Measurements from ENCODE around the gene TMEM190. TPM values are rescaled to one million over a fixed set of nuclear protein-coding genes. Genes with fewer than 3 reads are reported as not detected.

Gene TMEM190
- total and polyA plus RNA-seq, 2 experiments from 2014 or later: 6.6 TPM; not detected in 1

DNA sequence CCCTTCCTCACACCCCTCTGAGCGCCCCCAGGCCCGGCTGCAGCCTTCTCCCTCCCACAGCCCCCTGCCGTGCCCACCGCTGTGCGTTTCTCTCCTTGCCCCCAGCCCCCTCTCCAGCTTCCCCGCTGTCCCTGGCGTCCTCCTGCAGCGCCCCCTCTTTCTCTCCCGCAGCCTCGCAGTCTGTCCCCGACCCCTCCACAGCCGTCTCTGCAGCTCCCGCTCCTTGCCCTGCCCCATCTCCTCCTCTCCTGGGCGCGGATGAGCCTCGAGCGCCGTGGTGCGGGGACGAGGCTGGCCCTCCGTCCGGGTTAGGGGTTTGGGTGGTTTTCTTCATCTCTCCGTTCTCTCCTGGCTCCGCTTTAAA is 35.9 kb upstream of the TMEM190 start:
- peak; percentile 71 for DNase-seq (ENCODE audit: low spot score)
- Histone ChIP-seq H2AFZ (no peak overlapping the region), H3K27me3 (no peaks in the 10 kb centered on the region), H3K4me1 (ENCODE audit: insufficient read depth) (no peaks in the 10 kb centered on the region), H3K9me3 (ENCODE audit: low read depth) (no peaks in the 10 kb centered on the region), H4K20me1 (ENCODE audit: insufficient read depth, poor library complexity, severe bottlenecking) (peaks cover 5% of the 10 kb centered on the region), H3K9me2 (replicated peaks; ENCODE audit: insufficient read depth) (no peaks in the 10 kb centered on the region), H3K4me3 (peak overlapping the region; percentile 66), H3K36me3 (replicated peaks; ENCODE audit: insufficient read depth, low read depth) (no peaks in the 10 kb centered on the region), H3K4me2 (peak overlapping the region; percentile 94), H3K79me2 (peaks cover 16% of the 10 kb centered on the region), H3K27ac (peak overlapping the region; percentile 85)
- no peak for TF ChIP-seq EZH2 (IDR thresholded peaks at IDR 0.05; ENCODE audit: borderline replicate concordance)
- TF ChIP-seq, protein P1, sequence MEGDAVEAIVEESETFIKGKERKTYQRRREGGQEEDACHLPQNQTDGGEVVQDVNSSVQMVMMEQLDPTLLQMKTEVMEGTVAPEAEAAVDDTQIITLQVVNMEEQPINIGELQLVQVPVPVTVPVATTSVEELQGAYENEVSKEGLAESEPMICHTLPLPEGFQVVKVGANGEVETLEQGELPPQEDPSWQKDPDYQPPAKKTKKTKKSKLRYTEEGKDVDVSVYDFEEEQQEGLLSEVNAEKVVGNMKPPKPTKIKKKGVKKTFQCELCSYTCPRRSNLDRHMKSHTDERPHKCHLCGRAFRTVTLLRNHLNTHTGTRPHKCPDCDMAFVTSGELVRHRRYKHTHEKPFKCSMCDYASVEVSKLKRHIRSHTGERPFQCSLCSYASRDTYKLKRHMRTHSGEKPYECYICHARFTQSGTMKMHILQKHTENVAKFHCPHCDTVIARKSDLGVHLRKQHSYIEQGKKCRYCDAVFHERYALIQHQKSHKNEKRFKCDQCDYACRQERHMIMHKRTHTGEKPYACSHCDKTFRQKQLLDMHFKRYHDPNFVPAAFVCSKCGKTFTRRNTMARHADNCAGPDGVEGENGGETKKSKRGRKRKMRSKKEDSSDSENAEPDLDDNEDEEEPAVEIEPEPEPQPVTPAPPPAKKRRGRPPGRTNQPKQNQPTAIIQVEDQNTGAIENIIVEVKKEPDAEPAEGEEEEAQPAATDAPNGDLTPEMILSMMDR (IDR thresholded peaks at IDR 0.05; ENCODE audit: poor library complexity): peak; percentile 36
- TF ChIP-seq EZH2phosphoT487 (IDR thresholded peaks at IDR 0.05; ENCODE audit: low read depth, severe bottlenecking, unreplicated experiment): no peak
- WGBS (ENCODE audit: low lambda C conversion rate, missing lambda C conversion rate): 1% methylated on average over 19 of the region's 24 CpGs

DNA sequence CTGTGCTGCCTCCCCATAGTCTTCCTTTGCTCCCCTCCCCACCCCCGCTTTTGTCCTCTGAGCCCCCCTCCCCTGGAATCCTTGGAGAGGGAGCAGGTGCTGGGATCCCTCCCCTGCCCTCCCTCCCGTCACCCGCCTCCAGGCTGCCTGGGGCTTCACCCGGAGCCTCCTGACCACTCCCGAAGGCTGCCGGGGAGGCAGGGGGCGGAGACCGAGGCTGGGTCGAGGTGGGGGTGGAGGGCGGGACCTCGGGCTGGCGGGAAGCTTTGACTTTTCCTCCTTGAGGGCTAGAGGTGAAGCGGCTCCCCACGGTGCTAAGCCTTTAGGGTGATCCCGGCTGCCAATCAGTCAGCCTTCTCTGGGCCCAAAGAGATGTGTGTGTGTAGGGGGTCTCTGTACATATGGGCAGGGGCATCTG is 35.4 kb upstream of the TMEM190 start:
- WGBS (ENCODE audit: low lambda C conversion rate, missing lambda C conversion rate): 2% methylated on average over 12 of the region's 15 CpGs
- no peaks in the 10 kb centered on the region for H3K27me3 ChIP-seq
- no peak overlapping the region for H2AFZ ChIP-seq
- H3K4me3 ChIP-seq: peak overlapping the region; percentile 66
- no peaks in the 10 kb centered on the region for H3K4me1 ChIP-seq (ENCODE audit: insufficient read depth)
- TF ChIP-seq, protein P1 (IDR thresholded peaks at IDR 0.05; ENCODE audit: poor library complexity): no peak
- no peak for TF ChIP-seq EZH2 (IDR thresholded peaks at IDR 0.05; ENCODE audit: borderline replicate concordance)
- no peak for TF ChIP-seq EZH2phosphoT487 (IDR thresholded peaks at IDR 0.05; ENCODE audit: low read depth, severe bottlenecking, unreplicated experiment)
- peaks cover 16% of the 10 kb centered on the region for H3K79me2 ChIP-seq
- H3K9me2 ChIP-seq (replicated peaks; ENCODE audit: insufficient read depth): no peaks in the 10 kb centered on the region
- peaks cover 5% of the 10 kb centered on the region for H4K20me1 ChIP-seq (ENCODE audit: insufficient read depth, poor library complexity, severe bottlenecking)
- H3K4me2 ChIP-seq: peak overlapping the region; percentile 94
- DNase-seq (ENCODE audit: low spot score): peak; percentile 91
- peak overlapping the region; percentile 85 for H3K27ac ChIP-seq
- H3K36me3 ChIP-seq (replicated peaks; ENCODE audit: insufficient read depth, low read depth): no peaks in the 10 kb centered on the region
- H3K9me3 ChIP-seq (ENCODE audit: low read depth): no peaks in the 10 kb centered on the region

DNA sequence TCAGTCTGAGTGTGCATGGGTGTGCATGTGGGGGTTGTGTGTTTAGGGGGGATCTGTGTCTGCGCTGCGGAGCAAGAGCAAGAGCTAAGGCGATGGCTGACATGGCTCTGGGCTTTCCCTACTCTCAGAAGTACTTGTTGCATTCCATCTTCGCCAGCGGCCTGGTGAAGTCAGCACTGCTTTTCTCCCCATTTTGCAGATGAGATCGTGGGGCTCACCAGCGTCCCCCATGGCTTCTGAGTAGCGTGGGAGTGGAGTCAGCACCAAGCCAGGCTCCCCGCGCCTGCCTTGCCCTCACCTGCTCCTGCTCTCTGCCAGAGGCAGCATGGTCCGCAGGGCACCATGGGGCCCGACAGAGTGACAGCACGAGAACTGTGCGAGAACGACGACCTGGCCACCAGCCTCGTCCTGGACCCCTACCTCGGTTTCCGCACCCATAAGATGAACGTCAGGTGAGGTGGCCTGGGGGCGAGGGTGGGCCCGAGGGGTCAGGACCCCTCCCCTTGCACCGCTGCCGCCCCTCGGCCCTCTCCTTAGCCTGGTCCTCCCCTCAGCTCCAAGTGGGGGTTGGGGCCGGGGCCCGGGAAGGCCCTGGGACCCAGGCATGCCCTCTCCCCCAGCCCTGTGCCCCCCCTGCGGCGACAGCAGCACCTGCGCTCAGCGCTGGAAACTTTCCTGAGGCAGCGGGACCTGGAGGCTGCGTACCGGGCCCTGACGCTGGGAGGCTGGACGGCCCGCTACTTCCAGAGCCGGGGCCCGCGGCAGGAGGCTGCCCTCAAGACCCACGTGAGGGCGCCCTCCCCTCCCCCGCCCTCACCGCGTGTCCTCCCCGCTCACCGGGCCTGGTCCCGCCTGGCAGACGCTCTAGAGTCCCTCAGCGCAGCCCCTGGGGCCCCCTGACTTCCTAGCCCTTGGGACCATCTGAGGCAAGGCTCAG is 34.8 kb upstream of the TMEM190 start:
- Histone ChIP-seq H3K9me2 (replicated peaks; ENCODE audit: insufficient read depth) (no peaks in the 10 kb centered on the region), H3K27ac (no peak overlapping the region), H3K79me2 (peaks cover 16% of the 10 kb centered on the region), H3K27me3 (no peaks in the 10 kb centered on the region), H2AFZ (no peak overlapping the region), H3K9me3 (ENCODE audit: low read depth) (no peaks in the 10 kb centered on the region), H3K36me3 (replicated peaks; ENCODE audit: insufficient read depth, low read depth) (no peaks in the 10 kb centered on the region), H3K4me3 (no peak overlapping the region), H4K20me1 (ENCODE audit: insufficient read depth, poor library complexity, severe bottlenecking) (peaks cover 5% of the 10 kb centered on the region), H3K4me2 (peak overlapping the region; percentile 94), H3K4me1 (ENCODE audit: insufficient read depth) (no peaks in the 10 kb centered on the region)
- TF ChIP-seq EZH2phosphoT487 (IDR thresholded peaks at IDR 0.05; ENCODE audit: low read depth, severe bottlenecking, unreplicated experiment): no peak
- TF ChIP-seq, protein P1 (IDR thresholded peaks at IDR 0.05; ENCODE audit: poor library complexity): no peak
- no peak for TF ChIP-seq EZH2 (IDR thresholded peaks at IDR 0.05; ENCODE audit: borderline replicate concordance)
- DNase-seq (ENCODE audit: low spot score): no peak
- 90% methylated on average over 29 of the region's 50 CpGs for WGBS (ENCODE audit: low lambda C conversion rate, missing lambda C conversion rate)

Data from hepatocyte (in vitro differentiated cells).